ENCODE measurements around the gene NUDT16L1. TPM values are rescaled to one million over a fixed set of nuclear protein-coding genes. Genes with fewer than 3 reads are reported as not detected.
A peak's percentile ranks its signal among the peaks of the same experiment; 100 is the strongest.

NUDT16L1 gene
- total RNA-seq, 2 donors from 2014 or later = 39.1 to 41.0 TPM

- no peak for ATAC-seq
- no peak for DNase-seq
- intact Hi-C loops (cut with DNase I) = no loop called here
Measured at GRCh38 chr16:4661661-4662060, 31.7 kb upstream of the NUDT16L1 start.

DNA sequence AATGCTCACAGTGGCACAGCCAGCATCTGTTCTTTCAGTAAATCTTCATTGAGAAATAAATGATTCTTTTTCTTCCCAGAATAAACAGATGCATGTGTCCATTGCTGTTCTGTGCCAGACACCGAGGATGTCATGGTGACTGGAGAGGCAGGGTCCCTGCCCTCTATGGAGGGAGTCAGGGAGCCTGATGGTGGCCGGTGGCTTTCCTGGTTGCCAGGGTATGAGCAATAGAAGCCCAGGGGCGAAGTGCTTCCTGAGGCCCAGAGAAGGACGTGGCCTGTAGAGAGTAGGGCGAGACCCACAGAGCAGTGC, 29.9 kb upstream of the NUDT16L1 start:
- DNase-seq (no peak), ATAC-seq (no peak)
- intact Hi-C loops (cut with DNase I) = no loop called here

DNA sequence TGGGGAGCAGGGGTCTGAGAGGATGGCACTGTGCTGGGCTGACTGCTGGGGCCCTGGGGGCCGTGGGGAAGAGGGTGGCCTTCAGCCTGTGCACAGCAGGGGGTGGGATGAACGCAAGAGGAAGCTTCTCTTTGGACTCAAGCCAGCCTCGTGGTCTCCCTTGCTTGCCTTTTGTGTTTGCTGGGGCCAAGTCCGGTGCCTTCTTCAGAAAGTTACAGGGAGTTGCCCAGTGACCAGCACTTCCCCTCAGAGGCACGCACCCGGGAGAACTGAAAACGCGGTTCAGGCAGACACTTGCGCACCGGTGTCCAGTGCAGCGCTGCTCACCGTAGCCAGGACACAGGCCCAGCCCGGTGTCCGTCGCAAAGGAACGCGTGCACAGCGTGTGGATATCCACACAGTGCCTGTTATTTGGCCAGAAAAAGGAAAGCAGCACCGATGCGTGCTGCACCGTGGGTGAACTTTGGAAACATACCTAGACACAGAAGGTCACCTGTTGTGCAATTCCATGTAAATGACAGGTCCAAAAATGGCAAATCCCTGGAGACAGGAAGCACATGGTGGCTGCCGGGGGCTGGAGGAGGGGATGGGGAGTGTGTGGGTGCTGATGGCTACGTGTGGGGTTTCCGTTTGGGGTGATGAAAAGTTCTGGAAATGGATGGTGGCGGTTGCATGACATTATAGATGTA, 29.4 kb upstream of the NUDT16L1 start:
- DNase-seq = peak; percentile 51
- intact Hi-C loops (cut with DNase I) = no loop called here
- peak; percentile 21 to 24 for ATAC-seq

DNA sequence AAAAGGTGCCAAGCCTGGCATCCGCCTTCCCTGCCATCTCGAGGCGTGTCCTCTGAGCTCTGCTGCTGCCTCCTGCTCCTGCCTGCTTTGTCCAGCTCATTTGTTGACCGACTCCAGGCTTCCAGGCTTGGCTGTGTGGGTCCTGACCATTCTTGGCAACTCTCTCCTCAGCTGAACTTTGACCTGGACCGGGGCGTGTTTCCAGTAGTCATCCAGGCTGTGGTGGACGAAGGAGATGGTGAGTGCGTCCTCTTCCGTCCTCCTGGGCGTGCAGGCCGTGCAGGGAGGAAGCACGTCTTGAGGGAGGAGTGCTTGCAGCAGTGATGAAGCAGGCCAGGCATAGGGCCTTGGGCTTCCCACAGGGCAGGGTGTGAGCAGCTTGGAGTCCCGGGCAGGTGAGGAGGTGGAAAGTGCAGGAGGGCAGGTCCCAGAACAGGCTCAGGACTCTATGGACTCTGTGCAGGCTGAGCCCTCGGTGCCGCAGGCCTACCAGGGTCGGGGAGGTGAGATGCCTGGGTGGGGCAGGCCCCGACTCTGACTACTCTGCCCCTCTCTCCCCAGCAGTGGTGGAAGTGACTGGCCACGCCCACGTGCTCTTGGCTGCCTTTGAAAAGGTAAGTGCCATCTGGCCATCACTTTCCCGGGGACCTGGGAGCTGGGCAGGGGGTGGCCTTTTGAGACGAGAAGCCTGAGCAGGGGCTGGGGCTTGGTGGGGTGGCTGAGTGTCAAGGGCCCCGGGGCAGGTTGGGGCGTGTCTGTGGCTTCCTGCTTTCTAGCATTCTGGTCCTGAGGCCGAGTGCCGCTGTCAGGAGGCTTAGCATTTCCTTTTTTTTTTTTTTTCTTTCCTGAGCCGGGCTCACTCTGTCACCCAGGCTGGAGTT, 28.6 kb upstream of the NUDT16L1 start:
- DNase-seq (no peak), ATAC-seq (peak; percentile 20 to 35)
- intact Hi-C loops (cut with DNase I) = no loop called here

DNA sequence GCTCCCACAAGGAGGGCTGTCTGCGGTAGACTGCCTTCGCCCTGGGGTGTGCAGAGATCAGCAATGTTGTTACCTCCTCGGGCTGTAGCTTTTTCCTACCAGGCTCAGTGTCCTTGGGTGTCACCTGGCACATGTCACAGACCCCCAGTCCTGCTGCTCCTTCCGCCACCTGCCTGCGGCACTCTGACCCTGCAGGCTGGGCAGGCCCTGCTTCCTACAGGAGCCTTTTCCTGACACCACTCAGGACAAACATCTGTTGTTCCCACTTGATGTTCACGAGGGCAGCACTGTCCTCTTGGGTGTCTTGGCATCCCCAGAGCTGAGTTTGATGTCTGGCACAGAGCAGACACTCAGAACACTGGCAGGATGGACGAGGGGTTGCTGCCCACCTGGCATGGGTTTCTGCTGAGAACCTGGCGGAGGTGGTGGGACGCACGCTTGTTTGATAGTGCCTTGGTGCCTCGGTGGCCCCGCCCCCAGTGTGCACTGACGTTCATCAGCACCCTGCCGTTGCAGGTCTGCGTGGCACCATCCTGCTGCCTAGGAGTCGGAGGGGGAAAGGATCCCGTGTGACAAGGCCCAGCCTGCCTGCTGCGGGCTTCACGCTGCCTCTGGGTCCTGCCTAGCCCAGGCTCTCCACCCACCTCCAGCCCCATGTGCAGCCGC, 26.7 kb upstream of the NUDT16L1 start:
- intact Hi-C loops (cut with DNase I) = no loop called here
- DNase-seq = no peak
- no peak for ATAC-seq

DNA sequence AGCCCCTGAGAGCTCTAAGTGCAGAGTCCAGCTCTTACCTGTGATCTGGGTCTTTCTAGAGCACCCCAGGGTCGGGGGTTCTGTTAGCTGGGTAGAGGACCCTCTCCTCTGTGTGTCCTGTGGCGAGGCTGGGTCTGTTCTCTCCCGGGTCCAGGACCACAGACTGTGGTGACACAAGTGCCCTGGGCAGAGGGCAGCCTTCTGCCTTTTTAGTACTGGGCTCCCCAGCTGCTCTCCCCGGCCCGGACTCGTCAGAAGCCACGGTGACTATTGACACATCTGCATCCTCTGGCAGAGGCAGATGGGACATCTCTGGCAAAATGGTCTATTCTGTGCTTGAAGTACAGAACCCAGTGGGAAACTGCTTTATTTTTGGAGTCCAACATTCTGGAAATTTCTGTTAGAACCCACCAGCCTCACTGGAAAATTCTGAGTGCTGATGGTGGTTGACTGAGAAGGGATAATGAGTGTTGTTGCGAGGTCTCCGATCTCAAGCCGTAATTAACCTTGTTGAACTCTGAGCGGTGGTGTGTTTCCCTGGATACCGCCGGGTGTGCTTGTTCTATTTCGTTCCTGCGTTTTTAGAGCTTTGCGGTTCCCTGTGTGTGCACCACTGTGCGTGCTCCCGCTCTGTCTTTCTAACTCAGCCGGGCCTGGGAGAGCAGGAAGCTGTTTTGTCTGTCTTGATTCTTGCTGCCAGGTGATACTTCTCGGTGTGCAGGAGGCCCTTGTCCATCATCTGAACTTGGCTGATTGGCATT, 26.0 kb upstream of the NUDT16L1 start:
- intact Hi-C loops (cut with DNase I) = no loop called here
- DNase-seq (no peak), ATAC-seq (no peak)

GRCh38 chr16:4668313-4668960, 24.9 kb upstream of the NUDT16L1 start:
- intact Hi-C loops (cut with DNase I) = no loop called here
- no peak for ATAC-seq
- DNase-seq = no peak

DNA sequence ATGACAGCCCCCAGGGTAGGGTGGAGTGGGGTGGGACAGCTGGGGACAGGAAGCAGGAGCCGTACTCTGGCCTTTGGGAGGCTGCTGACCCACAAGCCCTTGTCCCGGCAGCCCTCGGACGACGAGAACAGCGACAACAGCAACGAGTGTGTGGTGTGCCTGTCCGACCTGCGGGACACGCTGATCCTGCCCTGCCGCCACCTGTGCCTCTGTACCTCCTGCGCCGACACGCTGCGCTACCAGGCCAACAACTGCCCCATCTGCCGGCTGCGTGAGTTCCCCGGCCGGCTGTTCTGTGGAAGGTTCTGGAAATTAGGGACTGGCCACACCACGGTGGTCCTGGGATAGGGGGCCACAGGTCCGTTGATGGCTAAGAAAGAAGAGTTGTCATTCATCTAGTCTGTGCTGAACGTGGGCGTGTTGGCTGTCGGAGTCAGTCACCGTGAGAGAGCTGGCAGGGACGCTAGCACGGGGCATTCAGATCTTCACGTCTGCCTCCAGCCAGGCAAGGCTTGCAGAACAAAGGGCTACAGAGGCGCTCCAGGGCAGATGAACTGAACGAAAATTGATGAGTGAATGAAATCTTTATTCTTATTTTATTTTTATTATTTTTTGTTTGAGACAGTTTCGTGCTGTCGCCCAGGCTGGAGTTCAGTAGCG, 19.8 kb upstream of the NUDT16L1 start:
- no peak for ATAC-seq
- DNase-seq = peak; percentile 19
- intact Hi-C loops (cut with DNase I) = no loop called here

GRCh38 chr16:4674926-4675530, 18.3 kb upstream of the NUDT16L1 start:
- ATAC-seq = no peak
- DNase-seq = no peak
- intact Hi-C loops (cut with DNase I) = no loop called here

- ATAC-seq (no peak), DNase-seq (no peak)
- intact Hi-C loops (cut with DNase I) = no loop called here
Measured at GRCh38 chr16:4675864-4676786, 17.2 kb upstream of the NUDT16L1 start.

- DNase-seq (peak; percentile 48), ATAC-seq (peak; percentile 15 to 52)
- intact Hi-C loops (cut with DNase I) = no loop called here
Measured at GRCh38 chr16:4676831-4677230, 16.5 kb upstream of the NUDT16L1 start.

DNA sequence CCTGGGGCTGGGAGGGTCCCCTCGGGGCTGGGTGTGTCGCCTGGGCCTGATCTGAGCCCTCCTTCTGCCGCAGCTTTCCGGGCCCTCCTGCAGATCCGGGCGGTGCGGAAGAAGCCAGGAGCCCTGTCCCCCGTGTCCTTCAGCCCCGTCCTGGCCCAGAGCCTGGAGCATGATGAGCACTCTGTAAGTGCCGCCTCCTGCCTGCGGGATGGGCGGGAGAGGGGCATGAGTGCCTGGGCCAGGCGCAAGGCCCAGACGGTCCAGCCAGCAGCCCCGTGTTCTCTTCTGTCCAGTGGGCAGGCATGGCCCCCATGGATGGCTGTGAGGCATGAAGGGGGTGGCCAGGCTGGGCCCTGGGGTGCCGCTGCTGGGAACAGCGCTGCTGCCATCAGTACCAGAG, 16.0 kb upstream of the NUDT16L1 start:
- peak; percentile 69 for DNase-seq
- intact Hi-C loops (cut with DNase I) = no loop called here
- peak; percentile 65 to 70 for ATAC-seq

DNA sequence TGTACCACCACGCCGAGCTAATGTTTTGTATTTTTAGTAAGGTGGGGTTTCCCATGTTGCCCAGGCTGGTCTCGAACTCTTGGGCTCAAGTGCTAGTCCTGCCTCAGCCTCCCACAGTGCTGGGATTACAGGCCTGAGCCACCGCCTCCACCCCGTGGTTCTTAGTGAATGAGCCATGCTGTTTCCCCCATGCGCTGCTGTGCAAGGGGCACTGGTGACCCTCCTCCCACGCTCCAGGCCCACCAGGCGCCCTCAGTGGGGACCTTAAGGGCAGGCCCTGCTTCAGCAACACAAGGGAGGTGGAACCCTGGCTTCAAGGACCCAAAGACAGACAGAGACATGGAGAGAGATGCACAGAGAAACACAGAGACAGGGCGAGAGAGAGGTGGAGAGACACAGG, 15.4 kb upstream of the NUDT16L1 start:
- no peak for ATAC-seq
- DNase-seq = peak; percentile 20
- intact Hi-C loops (cut with DNase I) = no loop called here

GRCh38 chr16:4678596-4678995, 14.8 kb upstream of the NUDT16L1 start:
- no peak for ATAC-seq

GRCh38 chr16:4679156-4679849, 14.1 kb upstream of the NUDT16L1 start:
- ATAC-seq = no peak
- intact Hi-C loops (cut with DNase I) = no loop called here
- peak; percentile 57 for DNase-seq

More at GRCh38 chr16:4678596-4678995, 14.8 kb upstream of the NUDT16L1 start:
- no peak for DNase-seq
- intact Hi-C loops (cut with DNase I) = no loop called here

DNA sequence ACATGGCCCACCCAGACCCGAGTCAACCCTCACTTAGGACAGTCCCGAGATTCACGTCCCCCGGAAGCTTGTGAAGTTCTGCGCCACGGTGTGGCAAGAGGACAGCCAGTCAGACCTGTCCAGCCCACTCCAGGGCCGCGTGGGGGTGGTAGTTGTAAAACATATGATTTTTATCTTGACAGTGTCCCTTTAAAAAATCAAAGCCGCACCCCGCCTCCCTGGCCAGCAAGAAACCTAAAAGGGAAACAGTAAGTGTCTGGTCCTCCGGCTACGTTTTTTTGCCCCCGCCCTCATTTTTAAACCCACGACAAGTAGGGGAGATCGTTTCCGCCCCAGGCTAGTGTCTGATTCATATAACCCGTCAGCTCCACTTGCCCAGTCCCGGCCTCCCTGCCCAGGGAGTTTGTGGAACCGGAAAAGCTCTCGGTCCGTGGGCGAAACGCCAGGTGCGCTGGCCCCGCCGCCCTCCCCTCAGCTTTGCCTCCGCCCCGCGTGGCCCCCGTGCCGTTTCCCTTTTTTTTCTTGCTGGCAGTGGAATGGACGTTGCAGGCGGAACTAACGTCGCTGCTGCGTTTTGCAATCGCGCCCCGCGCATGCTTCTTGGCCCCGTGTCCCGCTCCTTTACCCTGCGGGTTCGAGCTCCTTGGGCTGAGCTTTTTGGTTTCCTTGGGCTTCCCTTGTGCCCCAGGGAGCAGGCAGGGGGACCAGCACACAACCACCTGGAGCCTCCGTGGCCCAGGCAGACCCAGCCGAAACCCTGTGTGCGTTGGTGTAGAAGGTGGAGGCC, 13.3 kb upstream of the NUDT16L1 start:
- intact Hi-C loops (cut with DNase I) = no loop called here
- DNase-seq (peak; percentile 71), ATAC-seq (peak; percentile 21 to 32)
